Stomach smooth muscle (tissue), 2 donors: Measurements from ENCODE around the gene LUC7L3.
A peak's percentile ranks its signal among the peaks of the same experiment; 100 is the strongest.

ENCODE experiments used
- H3K27ac ChIP-seq: one replicate; pipeline ENCODE4 v1.7.0; 2013; ENCODE audit warnings: mild to moderate bottlenecking, low read length, inconsistent platforms
- H3K27me3 ChIP-seq, 2 donors: one replicate each; pipeline ENCODE4 v1.7.0; 2013; ENCODE audit warnings: low read length in 2 of 2; ENCODE audit not compliant: insufficient read depth in 2 of 2, control insufficient read depth in 1 of 2
- H3K36me3 ChIP-seq, 2 donors: one replicate each; pipeline ENCODE4 v1.7.0; 2013; ENCODE audit warnings: low read length in 2 of 2; ENCODE audit not compliant: control insufficient read depth in 2 of 2, insufficient read depth in 2 of 2
- H3K4me1 ChIP-seq: one replicate; pipeline ENCODE4 v1.7.0; 2013; ENCODE audit warnings: low read length; ENCODE audit not compliant: control insufficient read depth, insufficient read depth
- H3K4me3 ChIP-seq, 2 donors: one replicate each; pipeline ENCODE4 v1.7.0; 2013; ENCODE audit warnings: low read length in 2 of 2
- H3K9ac ChIP-seq, 2 donors: one replicate each; pipeline ENCODE4 v1.7.0; 2013; ENCODE audit warnings: low read length in 2 of 2, mild to moderate bottlenecking in 1 of 2
- H3K9me3 ChIP-seq, 2 donors: one replicate each; pipeline ENCODE4 v1.7.0; 2013; ENCODE audit warnings: low read length in 2 of 2; ENCODE audit not compliant: control insufficient read depth in 2 of 2
- donor health status: healthy.
- donor health status: Pancreatic carcinoma.

The LUC7L3 gene

GRCh38 chr17:50774225-50774803, 54.9 kb downstream of the LUC7L3 start:
- Histone ChIP-seq H3K9me3 (no peaks in the 10 kb centered on the region), H3K36me3 (no peaks in the 10 kb centered on the region), H3K4me3 (no peak overlapping the region), H3K9ac (no peak overlapping the region), H3K27ac (no peak overlapping the region), H3K27me3 (no peaks in the 10 kb centered on the region), H3K4me1 (no peaks in the 10 kb centered on the region)

DNA sequence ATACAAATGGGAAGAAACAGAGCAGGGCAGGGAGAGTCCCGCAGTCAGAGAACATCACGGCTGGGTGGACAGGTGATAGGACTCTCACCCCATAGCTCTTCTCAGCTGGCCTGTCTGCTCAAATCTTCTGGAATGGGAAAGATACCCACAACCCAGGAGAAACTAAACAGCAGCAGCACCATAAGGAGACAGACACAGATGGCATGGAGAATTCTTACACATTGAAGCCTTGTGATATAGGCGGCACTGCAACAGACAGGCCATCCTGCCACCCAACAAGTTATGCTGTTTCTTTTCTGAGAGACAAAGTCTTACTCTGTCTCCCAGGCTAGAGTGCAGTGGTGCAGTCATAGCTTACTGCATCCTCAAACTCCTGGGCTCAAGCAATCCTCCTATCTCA, 56.5 kb downstream of the LUC7L3 start:
- H3K4me3 ChIP-seq = no peak overlapping the region
- no peak overlapping the region for H3K9ac ChIP-seq
- no peaks in the 10 kb centered on the region for H3K4me1 ChIP-seq
- no peaks in the 10 kb centered on the region for H3K9me3 ChIP-seq
- H3K27me3 ChIP-seq = no peaks in the 10 kb centered on the region
- no peak overlapping the region for H3K27ac ChIP-seq
- no peaks in the 10 kb centered on the region for H3K36me3 ChIP-seq

- H3K27me3 ChIP-seq = no peaks in the 10 kb centered on the region
- no peak overlapping the region for H3K9ac ChIP-seq
- no peaks in the 10 kb centered on the region for H3K4me1 ChIP-seq
- H3K9me3 ChIP-seq = no peaks in the 10 kb centered on the region
- H3K27ac ChIP-seq = no peak overlapping the region
- H3K4me3 ChIP-seq = no peak overlapping the region
- no peaks in the 10 kb centered on the region for H3K36me3 ChIP-seq
Observed at GRCh38 chr17:50778471-50778870, 59.1 kb downstream of the LUC7L3 start.

DNA sequence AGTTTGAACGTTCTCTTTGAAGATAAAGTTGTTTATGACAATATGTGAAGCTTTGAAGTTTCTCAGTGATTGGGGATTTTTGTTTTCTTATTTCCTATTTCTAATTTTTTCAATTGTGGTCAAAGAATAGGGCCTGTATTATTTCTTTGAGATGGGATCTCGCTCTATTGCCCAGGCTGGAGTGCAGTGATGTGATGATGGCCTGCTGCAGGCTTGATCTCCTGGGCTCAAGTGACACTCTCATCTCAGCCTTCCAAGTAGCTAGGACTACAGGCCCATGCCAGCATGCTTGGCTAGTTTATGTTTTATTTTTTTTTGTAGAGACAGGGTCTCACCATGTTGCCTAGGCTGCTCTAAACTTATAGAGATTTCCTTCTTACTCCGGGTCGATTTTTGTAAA, 59.6 kb downstream of the LUC7L3 start:
- Histone ChIP-seq H3K4me1 (no peaks in the 10 kb centered on the region), H3K9ac (no peak overlapping the region), H3K9me3 (no peaks in the 10 kb centered on the region), H3K27me3 (no peaks in the 10 kb centered on the region), H3K27ac (no peak overlapping the region), H3K36me3 (no peaks in the 10 kb centered on the region), H3K4me3 (no peak overlapping the region)

DNA sequence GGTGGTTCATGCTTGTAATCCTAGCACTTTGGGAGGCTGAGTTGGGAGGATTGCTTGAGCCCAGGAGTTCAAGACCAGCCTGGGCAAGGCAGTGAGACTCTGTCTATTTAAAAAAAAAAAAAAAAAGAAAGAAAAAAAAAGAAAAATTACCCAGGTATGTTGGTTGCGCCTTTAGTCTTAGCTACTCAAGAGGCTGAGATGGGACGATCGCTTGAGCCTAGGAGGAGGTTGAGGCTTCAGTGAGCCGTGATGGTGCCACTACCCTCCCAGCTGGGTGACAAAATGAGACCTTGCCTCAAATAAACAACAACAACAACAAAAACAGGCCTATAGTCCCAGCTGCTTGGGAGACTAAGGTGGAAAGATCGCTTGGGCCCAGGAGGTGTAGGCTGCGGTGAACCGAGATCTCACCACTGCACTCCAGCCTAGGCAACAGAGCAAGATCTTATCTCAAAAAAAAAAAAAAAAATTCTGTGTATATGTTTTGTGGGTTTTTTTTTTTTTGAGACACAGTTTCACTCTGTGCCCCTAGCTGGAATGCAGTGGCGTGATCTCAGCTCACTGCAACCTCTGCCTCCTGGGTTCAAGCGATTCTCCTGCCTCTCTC, 60.4 kb downstream of the LUC7L3 start:
- Histone ChIP-seq H3K4me3 (no peak overlapping the region), H3K9ac (no peak overlapping the region), H3K4me1 (peaks cover 3% of the 10 kb centered on the region), H3K9me3 (no peaks in the 10 kb centered on the region), H3K36me3 (no peaks in the 10 kb centered on the region), H3K27ac (no peak overlapping the region), H3K27me3 (no peaks in the 10 kb centered on the region)

- H3K4me3 ChIP-seq = peak overlapping the region in 1 of 2 donors; percentile 40
- no peaks in the 10 kb centered on the region for H3K27me3 ChIP-seq
- H3K9me3 ChIP-seq = no peaks in the 10 kb centered on the region
- no peaks in the 10 kb centered on the region for H3K36me3 ChIP-seq
- no peak overlapping the region for H3K27ac ChIP-seq
- peaks cover 16% of the 10 kb centered on the region for H3K4me1 ChIP-seq
- no peak overlapping the region for H3K9ac ChIP-seq
Observed at GRCh38 chr17:50781167-50781566, 61.8 kb downstream of the LUC7L3 start.

DNA sequence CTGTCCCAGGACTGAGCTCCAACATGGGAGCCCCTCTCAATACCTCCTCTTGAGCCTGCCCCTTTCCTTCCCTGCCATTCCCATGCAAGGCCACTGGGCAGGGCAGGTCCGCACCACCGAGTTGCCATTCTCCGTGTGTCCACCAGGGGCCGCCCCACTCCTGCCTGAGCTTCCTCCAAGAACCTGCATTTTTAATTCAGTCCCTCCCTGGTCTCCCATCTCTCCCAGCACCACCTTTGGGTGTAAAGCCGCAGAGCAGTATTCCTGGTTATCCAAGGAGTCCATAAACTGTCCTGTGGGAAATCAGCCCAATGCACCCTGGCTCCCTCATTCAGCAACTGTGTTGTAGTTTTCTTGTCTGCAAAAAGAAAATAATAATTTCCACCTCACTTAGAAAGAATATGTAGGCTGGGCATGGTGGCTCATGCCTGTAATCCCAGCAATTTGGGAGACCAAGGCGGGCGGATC, 63.8 kb downstream of the LUC7L3 start:
- Histone ChIP-seq H3K27me3 (no peaks in the 10 kb centered on the region), H3K9ac (no peak overlapping the region), H3K4me3 (no peak overlapping the region), H3K9me3 (no peaks in the 10 kb centered on the region), H3K36me3 (no peaks in the 10 kb centered on the region), H3K4me1 (peaks cover 23% of the 10 kb centered on the region), H3K27ac (no peak overlapping the region)

DNA sequence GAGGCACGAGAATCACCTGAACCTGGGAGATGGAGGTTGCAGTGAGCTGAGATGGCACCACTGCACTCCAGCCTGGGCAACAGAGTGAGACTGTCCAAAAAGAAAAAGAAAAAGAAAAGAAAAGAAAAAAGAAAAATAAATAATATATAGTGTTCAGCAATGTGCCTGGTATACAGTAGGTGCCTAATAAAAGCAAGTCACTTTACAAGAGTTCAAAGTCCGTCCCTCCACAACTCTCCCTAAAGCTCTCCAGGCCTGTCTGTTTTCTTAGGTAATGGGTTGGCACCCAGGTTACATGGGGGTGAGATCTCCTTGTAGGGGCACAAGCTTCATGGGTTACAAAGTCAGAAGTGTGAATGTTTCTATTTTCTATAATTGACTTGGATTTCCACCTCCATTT, 64.5 kb downstream of the LUC7L3 start:
- Histone ChIP-seq H3K4me1 (peaks cover 23% of the 10 kb centered on the region), H3K9me3 (no peaks in the 10 kb centered on the region), H3K27ac (no peak overlapping the region), H3K4me3 (no peak overlapping the region), H3K36me3 (no peaks in the 10 kb centered on the region), H3K27me3 (no peaks in the 10 kb centered on the region), H3K9ac (no peak overlapping the region)

GRCh38 chr17:50785126-50785525, 65.7 kb downstream of the LUC7L3 start:
- H3K9ac ChIP-seq = no peak overlapping the region
- H3K4me3 ChIP-seq = no peak overlapping the region
- H3K27ac ChIP-seq = peak overlapping the region; percentile 83
- peaks cover 23% of the 10 kb centered on the region for H3K4me1 ChIP-seq
- no peaks in the 10 kb centered on the region for H3K27me3 ChIP-seq
- H3K9me3 ChIP-seq = no peaks in the 10 kb centered on the region
- H3K36me3 ChIP-seq = no peaks in the 10 kb centered on the region

GRCh38 chr17:50785946-50786570, 66.7 kb downstream of the LUC7L3 start:
- H3K27me3 ChIP-seq = no peaks in the 10 kb centered on the region
- peaks cover 23% of the 10 kb centered on the region for H3K4me1 ChIP-seq
- H3K27ac ChIP-seq = peak overlapping the region; percentile 83
- H3K9me3 ChIP-seq = no peaks in the 10 kb centered on the region
- H3K36me3 ChIP-seq = no peaks in the 10 kb centered on the region
- peak overlapping the region in 1 of 2 donors; percentile 35 for H3K4me3 ChIP-seq
- H3K9ac ChIP-seq = peak overlapping the region in 1 of 2 donors; percentile 47

GRCh38 chr17:50787106-50787505, 67.7 kb downstream of the LUC7L3 start:
- Histone ChIP-seq H3K4me3 (no peak overlapping the region), H3K4me1 (peaks cover 23% of the 10 kb centered on the region), H3K27ac (no peak overlapping the region), H3K36me3 (no peaks in the 10 kb centered on the region), H3K9me3 (no peaks in the 10 kb centered on the region), H3K27me3 (no peaks in the 10 kb centered on the region), H3K9ac (no peak overlapping the region)
